Measurements from ENCODE around the gene DLL1.

DNA sequence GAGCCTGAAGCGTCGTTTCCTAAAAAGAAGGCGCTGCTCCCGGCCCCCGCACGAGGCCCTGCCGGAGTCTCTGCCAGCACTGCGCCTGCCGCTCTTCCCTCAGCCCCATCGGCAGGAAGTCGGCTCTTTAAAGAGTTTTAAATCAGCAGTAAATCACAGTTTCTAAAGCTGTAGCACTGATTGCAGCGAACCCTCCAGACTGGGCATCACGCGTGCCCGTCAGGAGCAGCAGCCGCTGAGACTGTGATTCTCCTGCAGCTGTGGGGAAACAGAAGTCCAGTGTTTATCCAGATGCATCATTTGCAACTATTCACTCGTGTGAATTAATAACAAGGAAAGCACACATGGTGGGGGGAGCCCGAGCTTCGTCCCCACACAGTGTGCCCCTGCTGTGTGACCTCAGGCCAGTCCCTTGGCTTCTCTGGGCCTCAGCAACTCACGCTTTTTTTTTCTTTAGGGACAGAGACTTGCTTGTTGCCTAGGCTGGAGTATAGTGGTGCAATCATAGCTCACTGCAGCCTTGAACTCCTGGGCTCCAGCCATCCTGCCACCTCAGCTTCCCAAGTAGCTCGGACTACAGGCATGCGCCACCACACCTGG, 28.3 kb downstream of the DLL1 start:
- TF ChIP-seq, protein P1, sequence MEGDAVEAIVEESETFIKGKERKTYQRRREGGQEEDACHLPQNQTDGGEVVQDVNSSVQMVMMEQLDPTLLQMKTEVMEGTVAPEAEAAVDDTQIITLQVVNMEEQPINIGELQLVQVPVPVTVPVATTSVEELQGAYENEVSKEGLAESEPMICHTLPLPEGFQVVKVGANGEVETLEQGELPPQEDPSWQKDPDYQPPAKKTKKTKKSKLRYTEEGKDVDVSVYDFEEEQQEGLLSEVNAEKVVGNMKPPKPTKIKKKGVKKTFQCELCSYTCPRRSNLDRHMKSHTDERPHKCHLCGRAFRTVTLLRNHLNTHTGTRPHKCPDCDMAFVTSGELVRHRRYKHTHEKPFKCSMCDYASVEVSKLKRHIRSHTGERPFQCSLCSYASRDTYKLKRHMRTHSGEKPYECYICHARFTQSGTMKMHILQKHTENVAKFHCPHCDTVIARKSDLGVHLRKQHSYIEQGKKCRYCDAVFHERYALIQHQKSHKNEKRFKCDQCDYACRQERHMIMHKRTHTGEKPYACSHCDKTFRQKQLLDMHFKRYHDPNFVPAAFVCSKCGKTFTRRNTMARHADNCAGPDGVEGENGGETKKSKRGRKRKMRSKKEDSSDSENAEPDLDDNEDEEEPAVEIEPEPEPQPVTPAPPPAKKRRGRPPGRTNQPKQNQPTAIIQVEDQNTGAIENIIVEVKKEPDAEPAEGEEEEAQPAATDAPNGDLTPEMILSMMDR (IDR thresholded peaks at IDR 0.05; ENCODE audit: low read depth, low read length): no peak
- no peak for TF ChIP-seq EZH2phosphoT487 (IDR thresholded peaks at IDR 0.05; ENCODE audit: low read depth)

Measured in OCI-LY3 (cell line).